ENCODE measurements around the gene YWHAQ.

YWHAQ gene

DNA sequence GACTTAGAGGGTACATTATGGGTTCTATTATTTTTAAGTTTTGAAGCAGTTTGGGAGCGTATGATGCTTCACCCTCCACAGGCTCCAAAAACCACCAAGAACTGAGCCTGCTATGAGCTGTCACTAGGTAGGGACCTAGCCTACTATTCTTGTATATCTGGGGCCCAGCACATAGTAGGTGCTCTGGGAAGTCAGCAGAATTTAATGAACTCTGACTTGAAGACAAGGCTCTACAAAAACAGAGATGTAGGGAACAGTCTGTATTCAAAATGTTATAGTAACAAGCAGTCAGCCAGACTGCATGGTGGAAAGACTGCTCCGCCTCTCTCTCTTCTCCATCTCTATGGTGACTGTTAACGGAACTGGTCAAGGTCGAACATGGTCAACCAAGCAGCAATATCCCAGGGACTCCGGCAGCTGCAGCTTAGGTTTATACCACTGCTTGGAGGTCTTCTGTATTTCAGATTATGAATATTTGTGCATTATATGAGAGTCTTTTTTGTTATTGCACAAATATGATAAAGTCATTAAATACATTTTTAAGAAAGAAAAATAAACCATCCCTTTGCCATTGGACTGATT is 22.2 kb upstream of the YWHAQ start:
- Histone ChIP-seq H3K9ac (ENCODE audit: insufficient read length) (no peak overlapping the region), H3K4me3 (no peak overlapping the region), H3K9me3 (ENCODE audit: low read depth, low read length) (no peaks in the 10 kb centered on the region), H3K27ac (no peak overlapping the region), H3K36me3 (ENCODE audit: insufficient read depth, low read length) (no peaks in the 10 kb centered on the region)
- TF ChIP-seq EZH2 (IDR thresholded peaks at IDR 0.05) (no peak), FOXP2 (optimal IDR thresholded peaks at IDR 0.05; ENCODE audit: control extremely low read depth, extremely low read length, insufficient read depth) (no peak), POLR2AphosphoS5 (IDR thresholded peaks at IDR 0.05; ENCODE audit: borderline replicate concordance, low read depth, low read length) (no peak)
- DNase-seq (ENCODE audit: low read depth, low spot score), result no peak

GRCh38 chr2:9652267-9652666 is 21.5 kb upstream of the YWHAQ start:
- no peaks in the 10 kb centered on the region for H3K36me3 ChIP-seq (ENCODE audit: insufficient read depth, low read length)
- no peak overlapping the region for H3K4me3 ChIP-seq
- TF ChIP-seq EZH2 (IDR thresholded peaks at IDR 0.05), result no peak
- no peak for TF ChIP-seq FOXP2 (optimal IDR thresholded peaks at IDR 0.05; ENCODE audit: control extremely low read depth, extremely low read length, insufficient read depth)
- TF ChIP-seq POLR2AphosphoS5 (IDR thresholded peaks at IDR 0.05; ENCODE audit: borderline replicate concordance, low read depth, low read length), result no peak
- no peak for DNase-seq (ENCODE audit: low read depth, low spot score)
- H3K9me3 ChIP-seq (ENCODE audit: low read depth, low read length), result no peaks in the 10 kb centered on the region
- no peak overlapping the region for H3K9ac ChIP-seq (ENCODE audit: insufficient read length)
- no peak overlapping the region for H3K27ac ChIP-seq

GRCh38 chr2:9650119-9650821 is 19.5 kb upstream of the YWHAQ start:
- no peak overlapping the region for H3K9ac ChIP-seq (ENCODE audit: insufficient read length)
- TF ChIP-seq FOXP2 (optimal IDR thresholded peaks at IDR 0.05; ENCODE audit: control extremely low read depth, extremely low read length, insufficient read depth) (no peak), POLR2AphosphoS5 (IDR thresholded peaks at IDR 0.05; ENCODE audit: borderline replicate concordance, low read depth, low read length) (no peak), EZH2 (IDR thresholded peaks at IDR 0.05) (no peak)
- H3K27ac ChIP-seq, result no peak overlapping the region
- H3K36me3 ChIP-seq (ENCODE audit: insufficient read depth, low read length), result no peaks in the 10 kb centered on the region
- DNase-seq (ENCODE audit: low read depth, low spot score), result no peak
- no peak overlapping the region for H3K4me3 ChIP-seq
- no peaks in the 10 kb centered on the region for H3K9me3 ChIP-seq (ENCODE audit: low read depth, low read length)

DNA sequence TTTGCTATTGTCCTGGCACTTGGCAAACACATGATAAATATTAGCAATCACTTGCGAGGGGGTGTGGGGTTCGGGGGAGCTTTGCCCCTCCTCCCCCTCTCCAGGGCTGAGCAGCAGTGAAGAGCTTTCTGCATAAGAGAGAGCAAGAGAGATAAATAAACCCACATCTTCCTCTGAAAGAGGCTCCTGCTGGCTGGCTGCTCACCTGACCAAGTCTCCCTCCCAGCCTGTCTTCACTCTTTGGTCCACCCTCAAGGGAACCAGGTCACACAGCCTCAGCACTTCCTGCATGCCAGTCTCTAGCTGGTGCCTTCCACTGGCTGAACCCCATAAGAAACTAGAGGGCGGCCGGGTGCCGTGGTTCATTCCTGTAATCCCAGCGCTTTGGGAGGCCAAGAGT is 18.5 kb upstream of the YWHAQ start:
- Histone ChIP-seq H3K36me3 (ENCODE audit: insufficient read depth, low read length) (no peaks in the 10 kb centered on the region), H3K4me3 (no peak overlapping the region), H3K9ac (ENCODE audit: insufficient read length) (no peak overlapping the region), H3K9me3 (ENCODE audit: low read depth, low read length) (no peaks in the 10 kb centered on the region), H3K27ac (no peak overlapping the region)
- TF ChIP-seq FOXP2 (optimal IDR thresholded peaks at IDR 0.05; ENCODE audit: control extremely low read depth, extremely low read length, insufficient read depth) (no peak), EZH2 (IDR thresholded peaks at IDR 0.05) (no peak), POLR2AphosphoS5 (IDR thresholded peaks at IDR 0.05; ENCODE audit: borderline replicate concordance, low read depth, low read length) (no peak)
- no peak for DNase-seq (ENCODE audit: low read depth, low spot score)

GRCh38 chr2:9648821-9649220 is 18.0 kb upstream of the YWHAQ start:
- Histone ChIP-seq H3K36me3 (ENCODE audit: insufficient read depth, low read length) (no peaks in the 10 kb centered on the region), H3K9ac (ENCODE audit: insufficient read length) (no peak overlapping the region), H3K9me3 (ENCODE audit: low read depth, low read length) (no peaks in the 10 kb centered on the region), H3K27ac (no peak overlapping the region), H3K4me3 (no peak overlapping the region)
- no peak for TF ChIP-seq FOXP2 (optimal IDR thresholded peaks at IDR 0.05; ENCODE audit: control extremely low read depth, extremely low read length, insufficient read depth)
- TF ChIP-seq EZH2 (IDR thresholded peaks at IDR 0.05), result no peak
- TF ChIP-seq POLR2AphosphoS5 (IDR thresholded peaks at IDR 0.05; ENCODE audit: borderline replicate concordance, low read depth, low read length), result no peak
- DNase-seq (ENCODE audit: low read depth, low spot score), result no peak

DNA sequence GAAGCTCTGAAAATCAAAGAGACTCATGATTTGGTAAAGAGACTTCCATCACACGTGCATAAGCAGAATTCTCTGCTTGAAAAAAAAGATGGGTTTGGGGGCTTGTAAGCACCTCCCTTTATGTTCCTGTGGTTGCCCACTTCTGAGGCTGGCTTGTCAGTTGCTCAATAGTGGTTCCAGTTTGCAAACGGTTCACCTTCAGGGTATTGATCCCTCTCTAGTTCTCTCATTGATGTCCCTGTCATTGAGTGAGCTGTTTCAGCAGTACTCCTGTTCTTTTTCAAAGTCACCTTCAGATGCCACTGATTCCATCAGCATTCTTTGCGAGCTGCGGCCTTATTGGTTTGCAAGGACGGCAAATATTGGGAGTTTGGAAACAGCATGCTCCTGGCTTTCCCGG is 17.1 kb upstream of the YWHAQ start:
- H3K27ac ChIP-seq, result no peak overlapping the region
- H3K36me3 ChIP-seq (ENCODE audit: insufficient read depth, low read length), result no peaks in the 10 kb centered on the region
- no peak for DNase-seq (ENCODE audit: low read depth, low spot score)
- no peaks in the 10 kb centered on the region for H3K9me3 ChIP-seq (ENCODE audit: low read depth, low read length)
- H3K4me3 ChIP-seq, result no peak overlapping the region
- H3K9ac ChIP-seq (ENCODE audit: insufficient read length), result no peak overlapping the region
- no peak for TF ChIP-seq EZH2 (IDR thresholded peaks at IDR 0.05)
- no peak for TF ChIP-seq FOXP2 (optimal IDR thresholded peaks at IDR 0.05; ENCODE audit: control extremely low read depth, extremely low read length, insufficient read depth)
- no peak for TF ChIP-seq POLR2AphosphoS5 (IDR thresholded peaks at IDR 0.05; ENCODE audit: borderline replicate concordance, low read depth, low read length)

DNA sequence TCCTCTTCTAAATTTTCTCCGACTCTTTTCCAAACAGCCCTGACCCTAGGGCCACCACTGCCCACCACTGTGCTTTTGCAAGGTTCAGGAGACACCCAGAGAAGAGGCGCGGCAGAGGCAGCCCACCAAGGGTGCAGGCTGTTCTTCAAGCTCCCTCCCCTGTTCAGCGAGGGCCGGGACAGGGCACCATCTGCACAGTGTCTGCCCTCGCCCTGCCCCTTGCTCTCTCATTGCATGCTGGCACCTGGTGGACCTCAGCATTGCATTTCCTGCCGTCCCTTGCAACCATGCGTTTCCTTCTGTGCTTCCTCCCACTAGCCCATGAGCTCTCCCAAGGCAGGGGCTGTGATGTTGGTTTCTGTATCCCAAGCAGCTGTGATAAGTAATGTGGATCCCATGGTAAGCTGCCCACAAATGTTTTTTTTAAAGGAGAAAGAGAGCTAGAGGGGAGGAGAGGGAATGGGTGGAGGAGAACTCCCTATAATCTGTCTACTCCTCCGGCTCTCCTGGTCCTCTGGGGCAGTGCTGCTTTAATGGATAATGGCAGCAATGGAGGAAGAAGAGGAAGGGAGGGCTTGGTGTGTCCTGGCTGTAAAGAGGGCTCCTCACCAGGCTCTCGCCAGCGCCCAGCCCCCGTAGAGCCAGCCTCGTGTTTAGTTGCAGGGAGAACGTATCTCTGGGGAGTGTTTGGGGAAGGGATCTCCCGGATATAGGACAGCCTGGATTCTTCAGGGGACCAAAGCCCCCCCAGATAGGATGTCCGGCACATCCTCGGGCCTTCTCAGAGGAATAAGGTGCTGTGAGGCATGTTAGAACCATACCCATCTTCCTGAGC is 15.6 kb upstream of the YWHAQ start:
- H3K9me3 ChIP-seq (ENCODE audit: low read depth, low read length), result no peaks in the 10 kb centered on the region
- TF ChIP-seq EZH2 (IDR thresholded peaks at IDR 0.05), result no peak
- TF ChIP-seq FOXP2 (optimal IDR thresholded peaks at IDR 0.05; ENCODE audit: control extremely low read depth, extremely low read length, insufficient read depth), result no peak
- no peak for TF ChIP-seq POLR2AphosphoS5 (IDR thresholded peaks at IDR 0.05; ENCODE audit: borderline replicate concordance, low read depth, low read length)
- no peak overlapping the region for H3K4me3 ChIP-seq
- no peak overlapping the region for H3K9ac ChIP-seq (ENCODE audit: insufficient read length)
- DNase-seq (ENCODE audit: low read depth, low spot score), result no peak
- no peaks in the 10 kb centered on the region for H3K36me3 ChIP-seq (ENCODE audit: insufficient read depth, low read length)
- H3K27ac ChIP-seq, result no peak overlapping the region

DNA sequence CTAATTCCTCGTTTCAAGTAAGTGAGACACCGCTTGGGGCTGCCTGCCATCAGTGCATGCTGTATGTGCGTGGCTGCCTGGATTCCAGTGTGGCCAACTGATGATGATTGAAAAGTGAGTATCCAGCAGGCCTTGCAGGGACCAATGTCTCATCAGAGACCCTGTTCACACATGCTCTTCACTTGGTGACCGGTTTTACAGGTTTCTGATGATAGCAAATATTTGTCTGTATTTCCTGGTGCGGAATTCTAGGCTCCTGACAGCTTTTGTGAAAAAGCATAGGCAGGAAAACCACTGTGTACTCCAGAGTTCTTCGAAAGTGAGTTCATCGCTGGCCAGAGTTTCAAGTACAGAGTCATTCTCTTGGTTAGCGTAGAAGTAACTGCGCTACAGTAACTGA is 13.8 kb upstream of the YWHAQ start:
- DNase-seq (ENCODE audit: low read depth, low spot score), result no peak
- H3K4me3 ChIP-seq, result no peak overlapping the region
- H3K27ac ChIP-seq, result no peak overlapping the region
- no peaks in the 10 kb centered on the region for H3K9me3 ChIP-seq (ENCODE audit: low read depth, low read length)
- TF ChIP-seq POLR2AphosphoS5 (IDR thresholded peaks at IDR 0.05; ENCODE audit: borderline replicate concordance, low read depth, low read length) (no peak), EZH2 (IDR thresholded peaks at IDR 0.05) (no peak), FOXP2 (optimal IDR thresholded peaks at IDR 0.05; ENCODE audit: control extremely low read depth, extremely low read length, insufficient read depth) (no peak)
- H3K36me3 ChIP-seq (ENCODE audit: insufficient read depth, low read length), result no peaks in the 10 kb centered on the region
- no peak overlapping the region for H3K9ac ChIP-seq (ENCODE audit: insufficient read length)

Measured in SK-N-MC (cell line).